HL-60/S4 treated with retinoic acid at 250 ng/mL for 4 days and 3 days (cell line): ENCODE data around the gene MAPK14.
"Not testable (repeated sequence)": the region's sequence is repeated elsewhere in the genome, so short reads cannot be mapped to it uniquely, and the experiment has no call there.

Experiments used
- in situ Hi-C: fragments of 300-500 bp; cut with MboI; formaldehyde crosslinking; loops from 2 replicates; pipeline ENCODE4 v1.7.0; 2022; ENCODE audit warnings: low sequenced_read_pairs

MAPK14 gene

DNA sequence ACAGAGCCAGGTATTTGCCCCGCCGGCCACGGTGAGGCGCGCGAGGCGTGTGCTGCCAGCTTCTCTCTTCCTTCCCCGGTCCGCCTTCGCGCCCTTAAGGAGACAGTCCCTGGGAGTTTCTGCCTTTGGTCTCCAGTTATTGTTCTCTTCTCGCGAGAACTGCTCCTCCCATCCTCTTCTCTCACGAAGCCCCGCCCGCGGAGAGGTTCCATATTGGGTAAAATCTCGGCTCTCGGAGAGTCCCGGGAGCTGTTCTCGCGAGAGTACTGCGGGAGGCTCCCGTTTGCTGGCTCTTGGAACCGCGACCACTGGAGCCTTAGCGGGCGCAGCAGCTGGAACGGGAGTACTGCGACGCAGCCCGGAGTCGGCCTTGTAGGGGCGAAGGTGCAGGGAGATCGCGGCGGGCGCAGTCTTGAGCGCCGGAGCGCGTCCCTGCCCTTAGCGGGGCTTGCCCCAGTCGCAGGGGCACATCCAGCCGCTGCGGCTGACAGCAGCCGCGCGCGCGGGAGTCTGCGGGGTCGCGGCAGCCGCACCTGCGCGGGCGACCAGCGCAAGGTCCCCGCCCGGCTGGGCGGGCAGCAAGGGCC lies at the start of gene MAPK14:
Gene MAPK14 (plus strand): TSS at position 308 of the 587 bp plus-strand sequence. CDS start 350 bp downstream, outside the sequence.
- in situ Hi-C loops, result no loop called here

DNA sequence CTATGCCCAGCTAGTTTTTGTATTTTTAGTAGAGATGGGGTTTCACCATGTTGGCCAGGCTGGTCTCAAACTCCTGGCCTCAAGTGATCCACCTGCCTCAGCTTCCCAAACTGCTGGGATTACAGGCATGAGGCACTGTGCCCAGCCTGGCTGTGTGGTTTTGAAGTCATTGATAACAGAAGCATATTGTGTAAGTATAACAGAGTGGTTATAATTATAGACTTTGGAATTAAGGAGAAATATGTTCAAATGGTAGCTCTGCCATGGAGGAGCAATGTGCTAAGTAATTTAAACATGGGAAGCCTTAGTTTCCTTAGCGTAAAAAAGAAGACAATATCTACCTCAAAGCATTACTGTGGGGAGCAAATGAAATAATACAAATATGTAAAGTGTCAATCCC lies 47.5 kb upstream of the MAPK14 start:
- in situ Hi-C loops, result not testable (repeated sequence)

DNA sequence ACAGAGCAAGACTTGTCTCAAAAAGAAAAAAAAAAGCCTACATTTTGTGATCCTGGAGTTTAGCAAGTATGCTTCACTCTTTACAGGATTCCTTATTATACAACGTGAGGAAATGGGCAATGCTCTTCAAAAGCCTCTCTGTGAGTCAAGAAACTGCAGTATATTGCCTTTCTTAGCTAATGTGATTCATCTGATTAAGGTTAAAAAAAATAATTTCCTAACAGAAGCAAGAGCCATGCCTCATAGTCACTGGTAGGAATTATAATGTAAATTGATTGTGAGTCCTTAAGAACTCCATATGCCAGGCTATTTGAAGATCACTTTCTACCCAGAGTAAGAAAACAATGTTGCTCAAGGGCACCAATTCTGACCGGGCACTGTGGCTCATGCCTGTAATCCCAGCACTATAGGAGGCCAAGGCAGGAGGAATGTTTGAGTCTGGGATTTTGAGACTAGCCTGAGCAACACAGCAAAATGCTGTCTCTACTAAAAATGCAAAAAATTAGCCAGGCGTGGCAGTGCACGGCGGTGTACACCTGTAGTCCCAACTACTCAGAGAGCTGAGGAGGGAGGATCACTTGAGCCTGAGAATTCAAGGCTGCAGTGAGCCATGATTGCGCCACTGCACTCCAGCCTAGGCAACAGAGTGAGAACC lies 46.5 kb upstream of the MAPK14 start:
- in situ Hi-C loops, result no loop called here

DNA sequence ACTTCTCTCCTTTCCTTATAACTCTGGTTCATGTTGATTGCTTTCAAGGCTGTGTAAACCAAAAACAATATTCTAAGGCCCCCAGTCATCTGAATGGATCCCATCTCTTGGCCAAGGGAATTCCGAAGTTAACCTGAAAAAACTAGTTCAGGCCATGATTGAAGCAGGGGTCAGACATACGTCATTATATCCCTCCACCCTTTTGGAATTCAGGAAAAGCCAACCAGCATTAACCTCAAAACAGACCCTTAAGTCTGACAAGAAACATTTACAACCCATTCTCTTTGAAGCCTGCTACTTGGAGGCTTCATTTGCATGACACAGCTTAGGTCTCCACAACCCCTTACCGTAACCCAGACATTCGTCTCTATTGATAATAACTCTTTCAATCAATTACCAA lies 42.9 kb upstream of the MAPK14 start:
- in situ Hi-C loops, result no loop called here

DNA sequence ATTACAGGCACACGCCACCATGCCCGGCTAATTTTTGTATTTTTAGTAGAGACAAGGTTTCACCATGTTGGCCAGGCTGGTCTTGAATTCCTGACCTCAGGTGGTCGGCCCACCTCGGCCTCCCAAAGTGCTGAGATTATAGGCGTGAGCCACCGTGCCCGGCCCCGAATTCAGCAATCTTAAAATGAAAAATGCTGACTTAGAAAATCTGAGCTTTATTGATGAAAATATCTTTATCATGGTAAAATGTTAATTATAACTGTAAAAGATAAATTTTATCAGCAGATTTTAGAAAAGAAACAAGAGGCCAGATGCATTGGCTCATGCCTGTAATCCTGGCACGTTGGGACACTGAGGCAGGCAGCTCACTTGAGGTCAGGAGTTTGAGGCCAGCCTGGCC lies 39.6 kb upstream of the MAPK14 start:
- in situ Hi-C loops, result not testable (repeated sequence)

DNA sequence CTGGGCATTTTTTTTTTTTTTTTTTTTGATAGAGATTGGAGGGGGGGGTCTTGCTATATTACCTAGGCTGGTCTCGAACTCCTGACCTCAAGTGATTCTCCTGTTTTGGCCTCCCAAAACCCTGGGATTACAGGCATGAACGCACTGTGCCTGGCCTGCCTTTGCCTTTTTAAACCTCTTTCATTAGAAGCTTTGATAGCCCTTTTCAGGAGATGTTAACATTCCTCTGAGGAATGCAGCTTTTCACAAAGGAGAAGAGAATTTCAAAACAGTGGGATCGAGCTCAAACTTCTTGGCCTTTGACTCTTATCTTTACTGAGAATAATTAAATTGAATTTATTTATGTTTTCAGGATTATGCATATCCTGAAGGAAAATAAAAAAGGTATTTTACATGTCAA lies 34.5 kb upstream of the MAPK14 start:
- in situ Hi-C loops, result no loop called here

DNA sequence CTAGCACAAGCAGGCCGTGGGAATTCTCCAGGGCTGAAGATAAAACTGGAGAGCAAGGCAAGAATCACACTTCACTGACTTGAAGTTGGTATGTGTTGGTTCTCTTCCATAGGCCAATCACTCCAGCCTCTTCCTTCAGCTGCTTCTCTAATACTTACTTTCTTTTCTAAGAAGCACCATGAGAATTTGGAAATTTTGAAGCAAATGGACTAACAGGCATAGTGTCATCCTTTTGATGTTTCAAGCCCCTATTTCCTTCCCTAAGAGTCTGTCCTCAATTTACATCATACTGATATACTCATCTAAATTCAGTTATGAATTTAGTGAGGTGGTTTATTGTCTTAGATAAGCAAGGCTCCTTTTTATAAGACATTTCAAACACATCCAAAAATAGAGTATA lies 27.2 kb upstream of the MAPK14 start:
- in situ Hi-C loops, result no loop called here

DNA sequence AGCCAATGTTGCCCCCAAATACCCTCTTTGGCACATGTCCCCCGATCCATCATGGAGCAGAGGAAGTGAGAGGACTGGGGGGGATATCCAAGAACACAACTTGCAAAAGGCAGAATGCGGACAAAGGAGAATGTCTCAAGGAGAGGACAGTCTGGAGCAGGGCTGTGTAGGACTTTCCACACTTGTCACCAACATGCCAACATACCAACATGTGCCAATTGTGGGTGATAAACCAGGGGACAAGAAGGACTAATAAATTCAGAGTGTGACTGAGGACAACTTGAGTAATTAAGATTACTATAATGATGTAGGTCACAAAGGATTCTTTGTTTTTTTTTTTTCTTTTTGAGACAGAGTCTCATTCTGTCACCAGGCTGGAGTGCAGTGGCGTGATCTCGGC lies 11.9 kb upstream of the MAPK14 start:
- in situ Hi-C loops, result no loop called here

DNA sequence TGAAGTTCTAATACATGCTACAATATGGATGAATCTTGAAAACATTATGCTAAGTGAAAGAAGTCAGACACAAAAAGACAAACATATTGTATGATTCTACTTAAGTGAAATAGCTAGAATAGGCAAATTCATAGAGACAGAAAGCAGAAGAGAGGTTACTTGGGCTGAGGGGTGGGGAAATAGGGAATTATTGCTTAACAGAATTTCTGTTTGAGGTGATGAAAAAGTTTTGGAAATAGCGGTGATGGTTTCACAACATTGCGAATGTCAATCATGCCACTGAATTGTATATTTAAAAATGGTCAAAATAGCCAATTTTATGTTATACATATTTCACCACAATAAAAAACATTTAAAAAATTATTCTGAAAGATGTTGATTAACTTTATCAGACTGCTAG lies 9.3 kb upstream of the MAPK14 start:
- in situ Hi-C loops, result no loop called here

DNA sequence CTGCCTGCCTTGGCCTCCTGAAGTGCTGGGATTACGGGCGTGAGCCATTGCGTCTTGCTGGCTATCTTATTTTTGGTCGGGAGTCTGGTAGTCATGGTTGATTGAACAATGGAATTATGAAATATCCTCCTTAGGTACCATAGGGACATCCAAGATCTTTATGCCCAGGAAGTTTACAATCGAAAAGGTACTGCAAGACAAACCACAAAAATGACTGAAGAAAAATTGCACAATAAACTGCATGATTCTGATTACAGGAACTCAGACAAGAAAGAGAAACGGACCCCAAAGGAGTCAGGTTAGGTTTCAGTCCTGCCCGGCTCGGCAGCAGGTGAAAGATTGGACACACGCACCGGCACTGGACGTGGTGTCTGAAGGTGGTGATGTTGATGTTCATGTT lies 8.4 kb upstream of the MAPK14 start:
- in situ Hi-C loops, result no loop called here

DNA sequence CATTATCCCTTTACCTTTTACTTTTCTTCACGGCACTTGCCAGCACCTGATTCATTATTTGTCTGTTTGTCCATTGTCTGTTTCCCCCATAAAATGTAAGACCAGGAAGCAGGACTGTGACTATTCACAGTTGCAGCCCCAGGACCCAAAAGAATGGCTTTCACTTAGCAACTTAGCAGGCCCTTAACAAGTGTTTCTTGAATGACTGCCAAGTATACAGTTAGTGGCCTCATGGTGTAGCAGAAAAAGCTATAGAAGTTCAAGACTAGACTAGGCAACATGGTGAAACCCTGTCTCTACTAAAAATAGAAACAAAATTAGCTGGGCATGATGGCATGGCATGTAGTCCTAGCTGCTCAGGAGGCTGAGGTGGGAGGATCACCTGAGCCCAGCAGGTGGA lies 7.5 kb upstream of the MAPK14 start:
- in situ Hi-C loops, result no loop called here

DNA sequence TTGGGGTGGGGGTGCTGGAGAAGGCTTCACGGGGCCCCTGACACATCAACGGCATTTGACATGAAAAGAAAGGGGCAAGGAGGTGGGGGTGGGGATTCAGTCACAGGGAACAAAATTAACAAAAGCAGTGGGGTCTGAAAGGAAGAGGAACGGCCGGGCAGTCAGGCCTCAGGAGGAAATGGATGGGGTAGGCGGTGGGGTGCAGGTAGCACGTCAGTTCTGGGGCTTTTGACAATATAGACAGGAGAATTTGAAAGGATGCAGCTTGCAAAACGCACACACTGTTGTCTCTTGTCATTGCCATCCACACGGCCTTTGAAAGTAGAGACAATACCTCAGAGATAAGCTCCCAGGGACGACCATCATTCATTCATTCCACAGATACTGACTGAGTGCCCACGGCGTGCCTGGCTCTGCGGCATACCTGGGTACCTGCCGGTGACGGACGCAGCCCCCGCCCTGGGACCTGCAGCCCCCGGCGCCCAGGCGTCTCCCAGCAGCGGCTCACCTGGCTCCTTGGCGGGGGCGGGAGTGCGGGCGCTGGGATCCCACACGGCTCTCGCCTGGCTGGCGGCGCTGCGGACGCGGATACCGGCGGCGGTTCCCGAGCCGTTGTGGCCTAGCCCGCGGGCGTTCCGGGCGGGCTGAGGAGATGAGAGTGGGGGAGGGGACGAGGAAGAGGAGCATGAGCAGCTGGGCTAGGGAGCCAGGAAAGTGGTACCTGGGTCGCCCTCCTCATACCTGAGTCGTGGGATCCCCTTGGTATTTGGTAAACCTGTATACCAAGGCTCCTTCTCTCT lies 3.4 kb upstream of the MAPK14 start, which contains the start of gene SLC26A8:
Gene SLC26A8 (minus strand): TSS at position 646 of the 800 bp plus-strand sequence. CDS start 4,934 bp downstream, outside the sequence.
- in situ Hi-C loops, result no loop called here

DNA sequence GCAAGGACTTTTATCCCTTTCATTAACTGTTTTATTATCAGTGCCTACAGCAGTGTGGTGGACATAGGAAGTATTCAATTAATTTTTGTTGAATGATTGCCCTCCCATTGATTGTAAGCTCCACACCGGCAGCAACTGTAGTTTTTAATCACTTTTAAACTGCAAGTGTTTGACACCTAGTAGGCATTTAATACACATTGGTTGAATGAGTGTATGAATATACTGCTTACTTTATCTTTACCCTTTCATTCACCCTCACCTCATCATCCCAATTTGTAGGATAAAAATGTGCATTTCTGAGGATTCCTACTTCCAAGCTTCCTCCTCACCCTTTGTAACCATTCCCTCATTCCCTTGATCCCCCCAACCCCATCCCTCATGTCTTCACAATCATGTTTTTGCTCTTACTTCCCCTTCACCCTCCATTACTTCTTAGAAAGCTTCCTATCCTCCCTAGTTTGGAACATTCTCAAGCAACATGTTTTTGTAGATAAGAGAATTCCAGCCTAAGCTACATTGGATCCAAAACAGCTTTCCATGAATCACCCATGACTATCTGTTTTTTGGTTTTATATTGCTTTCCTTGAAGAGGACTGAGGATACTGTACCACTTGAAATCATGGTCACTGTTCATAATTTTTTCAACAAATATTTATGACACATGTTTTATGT lies 2.2 kb upstream of the MAPK14 start:
- in situ Hi-C loops, result no loop called here

DNA sequence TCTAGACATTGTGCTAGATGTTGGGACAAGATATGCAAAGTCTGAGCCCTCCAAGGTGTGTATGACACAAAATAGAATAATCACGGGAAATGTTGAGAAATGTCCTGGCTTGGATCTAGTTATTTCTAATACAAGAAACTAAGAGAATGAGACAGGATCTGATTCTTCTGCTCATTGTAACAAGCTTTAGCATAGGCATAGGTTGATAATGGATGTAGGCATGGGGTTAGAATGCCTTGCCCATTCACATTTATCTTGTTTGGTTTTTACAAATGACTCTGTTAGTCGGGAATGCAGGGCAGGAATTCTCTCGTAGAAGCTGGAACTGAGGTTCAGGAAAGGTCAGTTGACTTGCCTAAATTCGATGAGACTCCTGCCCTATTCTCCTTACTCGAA lies 1.7 kb upstream of the MAPK14 start:
- in situ Hi-C loops, result no loop called here

DNA sequence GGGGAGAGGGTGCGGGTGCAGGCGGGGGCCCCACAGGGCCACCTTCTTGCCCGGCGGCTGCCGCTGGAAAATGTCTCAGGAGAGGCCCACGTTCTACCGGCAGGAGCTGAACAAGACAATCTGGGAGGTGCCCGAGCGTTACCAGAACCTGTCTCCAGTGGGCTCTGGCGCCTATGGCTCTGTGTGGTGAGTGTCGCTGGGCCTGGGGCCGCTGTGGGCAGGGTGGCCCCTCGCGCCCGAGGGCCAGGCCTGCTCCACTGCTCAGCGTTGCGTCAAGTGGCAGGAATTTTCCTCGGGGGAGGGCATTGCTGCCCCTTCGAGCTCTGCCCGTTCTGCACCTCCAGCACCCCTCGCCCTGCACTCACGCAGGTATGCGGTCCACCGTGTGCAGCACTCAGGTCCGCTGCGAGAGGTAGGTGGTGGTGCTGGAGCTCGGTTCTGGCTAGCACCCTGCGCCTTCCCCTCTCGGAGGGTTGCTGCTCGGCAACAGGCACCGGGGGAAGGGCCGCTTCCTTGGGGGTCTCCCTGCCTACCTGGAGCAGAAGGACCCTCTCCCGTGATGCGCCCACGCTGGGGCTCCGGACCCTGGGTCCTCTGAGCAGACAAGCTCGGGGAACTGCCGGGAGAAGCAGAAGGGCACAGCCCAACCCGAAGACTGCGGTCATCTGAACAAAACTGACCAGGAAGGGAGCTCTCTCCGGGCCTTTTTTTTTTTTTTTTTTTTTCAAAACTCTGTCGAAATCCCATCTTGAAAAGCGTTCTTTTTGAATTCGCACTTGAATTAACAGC lies 674 bp downstream of the MAPK14 start:
- in situ Hi-C loops, result no loop called here

DNA sequence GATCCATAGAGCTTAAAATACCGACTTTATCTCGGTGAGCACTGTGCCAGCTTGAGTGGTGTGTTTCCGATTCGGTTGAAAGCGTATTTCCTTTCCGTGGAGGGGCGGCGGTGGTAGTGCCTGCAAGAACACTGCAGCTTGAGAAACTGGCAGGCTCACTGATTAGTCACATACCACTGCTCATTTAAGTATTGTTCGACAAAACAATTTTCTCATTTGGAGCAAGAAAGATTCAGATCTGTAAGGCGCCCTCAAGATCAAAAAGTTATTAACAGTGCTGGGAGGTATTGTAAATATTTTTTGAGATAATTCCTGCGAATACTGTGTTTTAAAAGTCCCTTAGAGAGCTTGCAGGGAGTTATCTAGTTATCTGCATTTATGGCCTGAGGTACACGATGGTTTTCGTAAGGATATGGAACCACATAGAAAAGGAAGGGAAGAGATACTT lies 1.3 kb downstream of the MAPK14 start:
- in situ Hi-C loops, result no loop called here

DNA sequence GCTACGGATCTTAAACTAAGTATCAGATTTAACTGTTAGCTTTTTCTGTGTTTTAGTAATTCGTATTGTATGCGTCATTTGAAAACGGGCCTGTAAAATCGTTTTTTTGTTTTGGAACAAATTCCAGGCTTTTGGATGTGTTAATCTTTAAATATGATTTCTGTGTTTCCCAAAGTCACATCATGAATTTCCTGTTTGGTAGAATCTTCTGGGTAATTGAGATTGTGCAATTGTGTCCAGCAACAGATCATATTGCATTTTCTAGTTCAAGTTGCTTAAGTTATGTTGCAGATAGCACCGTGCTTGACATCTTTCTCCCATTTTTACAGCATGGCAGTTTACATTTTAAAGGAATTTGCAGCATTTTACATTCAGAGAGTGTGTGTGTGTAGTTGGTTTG lies 1.9 kb downstream of the MAPK14 start:
- in situ Hi-C loops, result no loop called here

DNA sequence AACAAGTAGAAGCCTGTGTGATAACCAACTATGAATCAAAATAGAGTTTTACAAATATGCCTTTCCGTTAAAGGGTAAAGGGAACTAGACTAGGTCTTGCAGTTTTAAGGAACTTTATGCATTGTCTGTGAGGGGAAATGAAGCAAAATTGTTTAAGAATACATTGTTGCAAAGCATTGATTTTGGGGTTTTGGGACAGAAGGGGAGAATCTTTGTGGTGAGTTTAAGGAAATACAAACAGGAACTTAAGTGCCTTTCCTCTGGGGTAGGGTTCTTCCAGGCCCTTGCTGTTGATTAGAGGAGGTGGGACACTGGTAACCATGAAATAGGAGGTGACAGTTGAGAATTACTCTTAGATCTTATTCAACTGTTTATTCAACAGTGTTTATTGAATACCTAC lies 4.7 kb downstream of the MAPK14 start:
- in situ Hi-C loops, result no loop called here

DNA sequence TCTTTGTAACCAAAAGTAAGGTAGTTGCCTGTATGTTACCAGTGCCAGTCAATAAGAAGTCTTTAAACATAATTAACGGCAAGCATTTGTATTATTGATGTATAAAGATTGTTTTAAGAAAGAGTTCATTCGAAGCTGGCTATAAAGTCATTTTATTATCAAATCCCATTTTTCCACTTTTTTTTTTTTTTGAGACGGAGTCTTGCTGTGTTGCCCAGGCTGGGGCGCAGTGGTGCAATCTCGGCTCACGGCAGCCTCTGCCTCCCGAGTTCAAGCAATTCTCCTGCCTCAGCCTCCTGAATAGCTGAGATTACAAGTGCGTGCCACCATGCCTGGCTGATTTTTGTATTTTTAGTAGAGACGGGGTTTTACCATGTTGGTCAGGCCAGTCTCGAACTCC lies 5.5 kb downstream of the MAPK14 start:
- in situ Hi-C loops, result not testable (repeated sequence)

DNA sequence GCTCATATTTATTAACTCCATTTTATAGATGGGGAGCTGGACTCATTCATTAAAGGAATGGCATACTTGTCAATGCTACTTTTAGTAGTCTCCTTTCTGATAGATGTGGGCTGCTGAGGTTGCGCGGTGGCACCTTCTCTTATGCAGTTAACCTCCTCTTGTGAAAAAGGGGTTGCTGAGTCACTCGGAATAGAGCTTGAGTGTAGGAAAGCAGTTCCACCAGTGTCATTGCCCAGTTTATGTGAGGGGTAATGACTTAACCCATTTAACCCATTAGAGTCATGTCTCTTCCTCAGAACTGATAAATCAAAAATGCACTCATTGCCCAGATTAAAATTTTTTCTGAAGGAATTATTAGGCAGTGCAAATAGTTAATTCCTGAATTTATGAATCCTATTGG lies 6.3 kb downstream of the MAPK14 start:
- in situ Hi-C loops, result no loop called here

DNA sequence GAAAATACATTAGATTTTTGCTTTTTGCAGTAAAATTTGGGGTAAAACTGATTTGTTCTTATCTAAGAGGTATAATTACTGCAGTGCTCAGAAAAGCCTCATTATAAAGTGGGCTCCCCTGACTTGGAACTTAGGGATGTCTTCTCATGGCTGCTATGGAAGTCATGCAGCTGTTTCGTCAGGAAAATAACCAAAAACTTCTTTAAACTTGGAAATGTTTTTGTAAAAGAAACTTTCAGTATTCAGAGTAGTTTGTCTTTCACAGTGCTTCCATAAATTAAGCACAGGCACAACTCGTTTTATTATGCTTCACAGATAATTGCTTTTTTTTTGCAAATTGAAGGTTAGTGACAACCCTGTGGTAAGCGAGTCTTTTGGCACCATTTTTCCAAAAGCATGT lies 6.8 kb downstream of the MAPK14 start:
- in situ Hi-C loops, result no loop called here
